HepG2 (cell line): Measurements from ENCODE around the gene THSD8. TPM values are rescaled to one million over a fixed set of nuclear protein-coding genes. Genes with fewer than 3 reads are reported as not detected.

Source experiments
- DMTF1 ChIP-seq: sonication (generic); formaldehyde crosslinking; IDR thresholded peaks from 2 replicates; pipeline ENCODE4 v1.4.0; 2020; ENCODE audit warnings: mild to moderate bottlenecking, missing genetic modification reagents
- EED ChIP-seq: sonication (generic); formaldehyde crosslinking; IDR thresholded peaks from 2 replicates; pipeline ENCODE4 v1.5.0; 2020; ENCODE audit warnings: mild to moderate bottlenecking, missing genetic modification reagents
- GMEB1 ChIP-seq: sonication (generic); formaldehyde crosslinking; IDR thresholded peaks from 2 replicates; pipeline ENCODE4 v1.5.1; 2020; ENCODE audit warnings: missing genetic modification reagents, mild to moderate bottlenecking, borderline replicate concordance
- HMGXB4 ChIP-seq, 2 experiments: sonication (generic) in 1 of 2; formaldehyde crosslinking in 1 of 2; IDR thresholded peaks; 2 replicates each; pipeline versions ENCODE4 v1.4.0 to v1.6.1; 2018 to 2020; ENCODE audit warnings: missing genetic modification reagents in 2 of 2, borderline replicate concordance in 1 of 2, low read depth in 1 of 2, mild to moderate bottlenecking in 1 of 2, missing biosample characterization in 1 of 2
- NFKB2 ChIP-seq: sonication (generic); formaldehyde crosslinking; IDR thresholded peaks from 2 replicates; pipeline ENCODE4 v1.4.0; 2020; ENCODE audit warnings: missing genetic modification reagents, borderline replicate concordance
- PLRG1 ChIP-seq: fragments of 450-650 bp; conservative IDR thresholded peaks from 2 replicates; pipeline ENCODE4 v1.6.1; 2016
- SRF ChIP-seq: IDR thresholded peaks from 2 replicates; pipeline ENCODE4 v1.6.1; 2011; ENCODE audit warnings: mild to moderate bottlenecking, low read depth, low read length, moderate library complexity
- ZEB1 ChIP-seq: IDR thresholded peaks from 2 replicates; pipeline ENCODE4 v1.6.1; 2012; ENCODE audit warnings: mild to moderate bottlenecking, low read depth, inconsistent platforms; ENCODE audit not compliant: insufficient replicate concordance
- ZNF292 ChIP-seq: sonication (generic); formaldehyde crosslinking; IDR thresholded peaks from 2 replicates; pipeline ENCODE4 v1.8.1; 2022; ENCODE audit warnings: mild to moderate bottlenecking, low read depth, missing genetic modification reagents, borderline replicate concordance
- ZNF296 ChIP-seq: sonication (generic); formaldehyde crosslinking; conservative IDR thresholded peaks from 2 replicates; pipeline ENCODE4 v1.5.0; 2020; ENCODE audit warnings: mild to moderate bottlenecking, missing genetic modification reagents
- ZNF407 ChIP-seq: sonication (generic); formaldehyde crosslinking; IDR thresholded peaks from one replicate; pipeline ENCODE4 v1.5.1; 2020; ENCODE audit warnings: mild to moderate bottlenecking, missing genetic modification reagents; ENCODE audit errors: not compliant biosample characterization
- ZNF446 ChIP-seq: sonication (generic); formaldehyde crosslinking; IDR thresholded peaks from 2 replicates; pipeline ENCODE4 v1.5.0; 2020; ENCODE audit warnings: mild to moderate bottlenecking, missing genetic modification reagents
- polyA plus RNA-seq, 8 experiments: library from polyadenylated mRNA; depleted of rRNA in 3 of 8; stranded (reverse) in 7 of 8; unstranded in 1 of 8; fragments of >200 nt; fragmentation: Illumina TruSeq in 4 of 8; extraction: Trizol in 4 of 8; gene quantifications; 2 replicates each; pipeline versions ENCODE4 v1.2.1 to v1.2.3, GENCODE V29; 2011 to 2016; ENCODE audit warnings: low read depth in 4 of 8, missing spikeins in 1 of 8, mixed read lengths in 1 of 8; ENCODE audit not compliant: insufficient read depth in 1 of 8
- total RNA-seq, 5 experiments: library from RNA; depleted of rRNA; stranded (reverse); fragments of >200 nt; fragmentation: Illumina TruSeq; extraction: Trizol; gene quantifications; 2 replicates each; pipeline ENCODE4 v1.2.3, GENCODE V29; 2016; ENCODE audit warnings: low read depth in 1 of 5

Gene THSD8
- total and polyA plus RNA-seq, 2 of the 13 experiments (the other 11 are each of a cell fraction or from before 2014, with no cell fraction given), result 4.8 to 14.9 TPM

- TF ChIP-seq ZNF407 (CRISPR knock-in tag) (peak; percentile 94), PLRG1 (no peak), SRF (no peak), ZEB1 (peak; percentile 52), GMEB1 (peak; percentile 100), DMTF1 (no peak), HMGXB4 (CRISPR knock-in tag; IDR thresholded peaks at IDR 0.05; ENCODE audit: borderline replicate concordance in 1 of 2, low read depth in 1 of 2) (peak; percentile 80 to 86), ZNF446 (CRISPR knock-in tag) (no peak), ZNF292 (CRISPR knock-in tag) (no peak), ZNF296 (peak; percentile 69; the same call in 1 of the 2 replicates), EED (CRISPR knock-in tag) (0 out of 2 replicates have a peak, but pooled peaks have one; percentile 54), NFKB2 (CRISPR knock-in tag) (peak; percentile 87; the same call in 1 of the 2 replicates)
Observed at GRCh38 chr19:12806242-12807081, 4.6 kb downstream of the THSD8 start, which contains the start of gene RNASEH2A (continued).
